SK-N-MC (cell line): ENCODE results near the gene UBE3B.

Experiments
- DNase-seq: peaks from one replicate; pipeline ENCODE4 v3.0.0-alpha.2; 2011; ENCODE audit warnings: low read depth, low spot score
- H3K27ac ChIP-seq: fragments of 200-600 bp; sonication (generic); 2 replicates; pipeline ENCODE4 v1.5.1; 2016; ENCODE audit warnings: mixed run types
- H3K36me3 ChIP-seq: fragments of 200-600 bp; sonication (generic); 2 replicates; pipeline ENCODE4 v1.6.1; 2017; ENCODE audit warnings: antibody characterized with exemption, low read length, mixed read lengths; ENCODE audit not compliant: insufficient read depth
- H3K4me3 ChIP-seq: fragments of 200-600 bp; sonication (generic); 2 replicates; pipeline ENCODE4 v1.5.1; 2016
- H3K9ac ChIP-seq: fragments of 200-600 bp; sonication (generic); 2 replicates; pipeline ENCODE4 v1.8.0; 2017; ENCODE audit warnings: mixed run types, mixed read lengths; ENCODE audit not compliant: insufficient read length
- H3K9me3 ChIP-seq: fragments of 200-600 bp; sonication (generic); 2 replicates; pipeline ENCODE4 v1.6.1; 2017; ENCODE audit warnings: low read depth, mild to moderate bottlenecking, antibody characterized with exemption, low read length, moderate library complexity, mixed read lengths
- EZH2 ChIP-seq: fragments of 200-600 bp; sonication (generic); IDR thresholded peaks from one replicate; pipeline ENCODE4 v1.6.1; 2017; ENCODE audit warnings: antibody characterized with exemption
- FOXP2 ChIP-seq: optimal IDR thresholded peaks from 2 replicates; pipeline ENCODE3; 2011; ENCODE audit warnings: mild to moderate bottlenecking, moderate library complexity; ENCODE audit not compliant: insufficient read depth; ENCODE audit errors: extremely low read length, control extremely low read depth
- POLR2AphosphoS5 ChIP-seq: IDR thresholded peaks from 2 replicates; pipeline ENCODE4 v1.6.1; 2012; ENCODE audit warnings: mild to moderate bottlenecking, low read depth, low read length, borderline replicate concordance

The UBE3B gene

GRCh38 chr12:109483346-109483745, 5.9 kb downstream of the UBE3B start:
- Histone ChIP-seq H3K4me3 (no peak overlapping the region), H3K9ac (no peak overlapping the region), H3K9me3 (no peaks in the 10 kb centered on the region), H3K36me3 (peaks cover 45% of the 10 kb centered on the region), H3K27ac (no peak overlapping the region)
- DNase-seq: no peak
- TF ChIP-seq FOXP2 (no peak), EZH2 (no peak), POLR2AphosphoS5 (no peak)

GRCh38 chr12:109485201-109485600, 7.8 kb downstream of the UBE3B start:
- Histone ChIP-seq H3K9ac (no peak overlapping the region), H3K4me3 (no peak overlapping the region), H3K36me3 (peaks cover 64% of the 10 kb centered on the region), H3K9me3 (no peaks in the 10 kb centered on the region), H3K27ac (no peak overlapping the region)
- TF ChIP-seq FOXP2: no peak
- TF ChIP-seq EZH2: no peak
- TF ChIP-seq POLR2AphosphoS5: no peak
- no peak for DNase-seq

GRCh38 chr12:109487181-109488050, 10.0 kb downstream of the UBE3B start:
- H3K27ac ChIP-seq: no peak overlapping the region
- no peak overlapping the region for H3K4me3 ChIP-seq
- no peak overlapping the region for H3K9ac ChIP-seq
- no peak for DNase-seq
- H3K36me3 ChIP-seq: peaks cover 73% of the 10 kb centered on the region
- TF ChIP-seq POLR2AphosphoS5: no peak
- TF ChIP-seq FOXP2: no peak
- TF ChIP-seq EZH2: no peak
- no peaks in the 10 kb centered on the region for H3K9me3 ChIP-seq

GRCh38 chr12:109488051-109488665, 10.7 kb downstream of the UBE3B start:
- no peak overlapping the region for H3K27ac ChIP-seq
- H3K9ac ChIP-seq: no peak overlapping the region
- no peaks in the 10 kb centered on the region for H3K9me3 ChIP-seq
- DNase-seq: no peak
- H3K36me3 ChIP-seq: peaks cover 73% of the 10 kb centered on the region
- TF ChIP-seq EZH2 (no peak), FOXP2 (no peak), POLR2AphosphoS5 (no peak)
- H3K4me3 ChIP-seq: no peak overlapping the region

GRCh38 chr12:109489016-109489954, 11.9 kb downstream of the UBE3B start:
- Histone ChIP-seq H3K27ac (no peak overlapping the region), H3K9ac (no peak overlapping the region), H3K9me3 (no peaks in the 10 kb centered on the region), H3K4me3 (no peak overlapping the region), H3K36me3 (peaks cover 65% of the 10 kb centered on the region; the same call in 1 of the 2 replicates)
- TF ChIP-seq EZH2 (no peak), FOXP2 (no peak), POLR2AphosphoS5 (no peak)
- DNase-seq: no peak

- Histone ChIP-seq H3K9me3 (no peaks in the 10 kb centered on the region), H3K4me3 (no peak overlapping the region), H3K27ac (no peak overlapping the region), H3K9ac (no peak overlapping the region), H3K36me3 (peaks cover 64% of the 10 kb centered on the region)
- TF ChIP-seq EZH2 (no peak), POLR2AphosphoS5 (no peak), FOXP2 (no peak)
- no peak for DNase-seq
Measured at GRCh38 chr12:109489955-109490565, 12.6 kb downstream of the UBE3B start.

- TF ChIP-seq FOXP2: no peak
- no peak for TF ChIP-seq POLR2AphosphoS5
- TF ChIP-seq EZH2: no peak
- Histone ChIP-seq H3K36me3 (peaks cover 62% of the 10 kb centered on the region), H3K9ac (no peak overlapping the region), H3K27ac (no peak overlapping the region), H3K9me3 (no peaks in the 10 kb centered on the region), H3K4me3 (no peak overlapping the region)
- DNase-seq: no peak
Measured at GRCh38 chr12:109491671-109492070, 14.2 kb downstream of the UBE3B start.
